ENCODE data around the gene UBTD2. TPM values are rescaled to one million over a fixed set of nuclear protein-coding genes. Genes with fewer than 3 reads are reported as not detected.
"Not testable (repeated sequence)": the region's sequence is repeated elsewhere in the genome, so short reads cannot be mapped to it uniquely, and the experiment has no call there.

The UBTD2 gene
- polyA plus RNA-seq, 3 donors: 5.3 to 26.8 (median 7.4) TPM

GRCh38 chr5:172294831-172295230 is 11.3 kb upstream of the UBTD2 start:
- H3K27ac ChIP-seq (ENCODE audit: low read depth, low read length): no peak overlapping the region

- WGBS, 3 donors: 39 to 89% (median 85%) methylated on average over 2 of the region's 2 CpGs
- no peak overlapping the region for H3K27ac ChIP-seq (ENCODE audit: low read depth, low read length)
Observed at GRCh38 chr5:172293745-172294342, 10.3 kb upstream of the UBTD2 start.

- 33 to 38% (median 38%) methylated on average over 5 of the region's 5 CpGs for WGBS, 3 donors
- H3K27ac ChIP-seq (ENCODE audit: low read depth, low read length): no peak overlapping the region
Observed at GRCh38 chr5:172293054-172293744, 9.6 kb upstream of the UBTD2 start.

- 84 to 86% (median 86%) methylated on average over 5 of the region's 5 CpGs for WGBS, 3 donors
Observed at GRCh38 chr5:172291837-172292236, 8.3 kb upstream of the UBTD2 start.

DNA sequence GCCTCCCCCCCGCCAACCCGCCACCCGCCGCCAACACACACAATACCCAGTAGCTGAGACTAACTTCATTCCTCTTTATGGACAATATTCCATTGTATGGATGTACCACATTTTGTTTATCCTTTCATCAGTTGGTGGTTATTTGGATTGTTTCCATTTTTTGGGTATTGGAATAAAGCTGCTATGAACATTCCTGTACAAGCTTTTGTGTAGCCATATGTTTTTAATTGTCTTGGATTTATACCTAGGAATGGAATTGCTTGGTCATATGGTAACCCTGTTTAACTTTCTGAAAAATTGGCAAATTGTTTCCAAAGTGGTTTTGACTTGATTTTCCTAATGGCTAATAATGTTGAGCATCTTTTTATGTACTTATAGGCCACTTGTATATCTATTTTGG is 4.9 kb upstream of the UBTD2 start:
- WGBS, 3 donors: 93 to 99% (median 94%) methylated on average over 4 of the region's 4 CpGs
- no peak overlapping the region for H3K27ac ChIP-seq (ENCODE audit: low read depth, low read length)

More at GRCh38 chr5:172291837-172292236, 8.3 kb upstream of the UBTD2 start:
- H3K27ac ChIP-seq (ENCODE audit: low read depth, low read length): not testable (repeated sequence)

GRCh38 chr5:172287140-172287539 is 3.6 kb upstream of the UBTD2 start:
- H3K27ac ChIP-seq (ENCODE audit: low read depth, low read length): not testable (repeated sequence)
- 92 to 97% (median 95%) methylated on average over 3 of the region's 3 CpGs for WGBS, 3 donors

GRCh38 chr5:172285226-172286143 is 1.9 kb upstream of the UBTD2 start:
- H3K27ac ChIP-seq (ENCODE audit: low read depth, low read length): no peak overlapping the region
- 64 to 72% (median 67%) methylated on average over 15 of the region's 15 CpGs for WGBS, 3 donors

DNA sequence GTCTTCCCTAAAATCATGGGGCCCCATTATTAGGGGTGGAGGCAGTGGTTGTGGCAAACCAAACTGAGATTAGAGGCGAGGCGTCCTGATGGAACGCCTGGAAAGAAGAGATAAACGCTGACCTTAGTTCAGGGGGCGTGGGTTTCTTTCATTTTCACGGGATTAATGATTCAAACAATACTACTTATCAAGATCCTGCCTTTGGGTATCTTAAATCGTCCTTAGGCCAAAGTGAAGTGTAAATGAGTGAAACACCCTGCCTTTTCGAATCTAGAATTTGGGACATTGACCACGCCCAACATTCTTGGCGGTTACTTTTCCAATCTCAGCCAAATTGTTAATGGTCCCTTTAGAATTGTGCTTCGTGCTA is 1.0 kb upstream of the UBTD2 start:
- 1 to 5% (median 2%) methylated on average over 11 of the region's 11 CpGs for WGBS, 3 donors
- H3K27ac ChIP-seq (ENCODE audit: low read depth, low read length): peak overlapping the region; percentile 54

- WGBS, 3 donors: 1% methylated on average over 70 to 78 of the region's 79 CpGs
- H3K27ac ChIP-seq (ENCODE audit: low read depth, low read length): peak overlapping the region; percentile 54
Observed at GRCh38 chr5:172283862-172284610, 472 bp upstream of the UBTD2 start.

- 5 to 14% (median 12%) methylated on average over 13 of the region's 13 CpGs for WGBS, 3 donors
- no peak overlapping the region for H3K27ac ChIP-seq (ENCODE audit: low read depth, low read length)
Observed at GRCh38 chr5:172282272-172283019, 1.1 kb downstream of the UBTD2 start.

DNA sequence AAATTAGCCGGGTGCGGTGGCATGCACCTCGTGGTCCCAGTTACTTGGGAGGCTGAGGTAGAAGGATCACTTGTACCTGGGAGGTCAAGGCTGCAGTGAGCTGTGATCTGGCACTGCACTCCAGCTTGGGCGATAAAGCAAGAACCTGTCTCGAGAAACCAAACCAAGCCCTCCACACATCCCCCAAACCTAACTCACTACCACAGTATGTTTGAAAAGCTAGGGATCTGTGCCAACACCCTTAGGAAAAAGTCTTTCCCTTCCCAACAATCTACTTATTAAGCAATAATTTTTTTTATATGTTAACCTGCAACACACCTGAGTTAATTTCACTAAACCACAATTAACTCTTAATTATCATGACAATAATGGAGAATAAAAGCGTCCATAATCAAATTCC is 2.2 kb downstream of the UBTD2 start:
- no peak overlapping the region for H3K27ac ChIP-seq (ENCODE audit: low read depth, low read length)
- WGBS, 3 donors: 68 to 84% (median 82%) methylated on average over 6 of the region's 6 CpGs

- H3K27ac ChIP-seq (ENCODE audit: low read depth, low read length): no peak overlapping the region
- 63 to 78% (median 69%) methylated on average over 4 of the region's 4 CpGs for WGBS, 3 donors
Observed at GRCh38 chr5:172280929-172281328, 2.6 kb downstream of the UBTD2 start.

- 76 to 96% (median 93%) methylated on average over 5 of the region's 5 CpGs for WGBS, 3 donors
- no peak overlapping the region for H3K27ac ChIP-seq (ENCODE audit: low read depth, low read length)
Observed at GRCh38 chr5:172280317-172280716, 3.2 kb downstream of the UBTD2 start.

- 97 to 99% (median 99%) methylated on average over 9 of the region's 9 CpGs for WGBS, 3 donors
Observed at GRCh38 chr5:172278356-172278755, 5.2 kb downstream of the UBTD2 start.

GRCh38 chr5:172276214-172276613 is 7.3 kb downstream of the UBTD2 start:
- no peak overlapping the region for H3K27ac ChIP-seq (ENCODE audit: low read depth, low read length)
- 83 to 85% (median 84%) methylated on average over 3 of the region's 3 CpGs for WGBS, 3 donors

More at GRCh38 chr5:172278356-172278755, 5.2 kb downstream of the UBTD2 start:
- no peak overlapping the region for H3K27ac ChIP-seq (ENCODE audit: low read depth, low read length)

DNA sequence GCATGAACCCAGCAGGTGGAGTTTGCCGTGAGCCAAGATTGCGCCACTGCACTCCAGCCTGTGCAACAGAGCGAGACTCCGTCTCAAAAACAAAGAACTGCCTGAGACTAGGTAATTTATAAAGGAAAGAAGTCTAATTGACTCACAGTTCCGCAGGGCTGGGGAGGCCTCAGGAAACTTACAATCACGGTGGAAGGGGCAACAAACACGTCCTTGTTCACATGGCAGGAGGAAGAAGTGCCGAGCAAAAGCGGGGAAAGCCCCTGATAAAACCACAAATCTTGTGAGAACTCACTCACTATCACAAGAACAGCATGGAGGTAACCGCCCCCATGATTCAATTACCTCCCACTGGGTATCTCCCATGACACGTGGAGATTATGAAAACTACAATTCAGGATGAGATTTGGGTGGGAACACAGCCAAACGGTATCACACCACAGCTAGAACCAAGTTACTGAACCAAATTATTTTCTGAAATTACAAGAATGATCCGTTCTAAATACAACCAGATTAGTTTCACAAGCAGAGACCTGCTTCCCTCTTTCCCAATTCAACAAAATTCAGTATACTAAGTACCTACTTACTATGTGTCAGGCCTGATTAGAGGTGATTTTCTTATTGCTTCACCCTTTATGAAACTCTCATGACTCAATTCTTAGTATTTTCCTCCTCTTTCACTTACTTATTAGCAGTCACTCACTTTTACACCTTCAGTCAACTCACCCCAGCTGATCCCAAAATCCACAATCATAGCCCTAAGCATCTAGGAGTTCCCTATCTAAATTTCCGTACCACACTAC is 8.4 kb downstream of the UBTD2 start:
- no peak overlapping the region for H3K27ac ChIP-seq (ENCODE audit: low read depth, low read length)
- WGBS, 3 donors: 55 to 82% (median 69%) methylated on average over 14 of the region's 14 CpGs

- no peak overlapping the region for H3K27ac ChIP-seq (ENCODE audit: low read depth, low read length)
- WGBS, 3 donors: 69 to 74% (median 71%) methylated on average over 4 of the region's 4 CpGs
Observed at GRCh38 chr5:172267943-172268342, 15.6 kb downstream of the UBTD2 start.
